Osteoblast (primary cell): ENCODE data around the gene PLCZ1. TPM values are rescaled to one million over a fixed set of nuclear protein-coding genes. Genes with fewer than 3 reads are reported as not detected.

ENCODE experiments used
- DNase-seq: peaks from one replicate; pipeline ENCODE4 v3.0.0; 2011; ENCODE audit warnings: low spot score, mixed read lengths; ENCODE audit not compliant: insufficient read length; ENCODE audit errors: missing footprints
- H2AFZ ChIP-seq: 2 replicates; pipeline ENCODE4 v1.6.0; 2011; ENCODE audit warnings: mild to moderate bottlenecking, low read length
- H3K27ac ChIP-seq: 2 replicates; pipeline ENCODE4 v1.5.1; 2011; ENCODE audit warnings: mild to moderate bottlenecking, low read depth, low read length, moderate library complexity
- H3K27me3 ChIP-seq: 2 replicates; pipeline ENCODE4 v1.6.0; 2012; ENCODE audit warnings: mild to moderate bottlenecking, control low read depth, inconsistent platforms, low read length, moderate library complexity; ENCODE audit not compliant: insufficient read depth
- H3K36me3 ChIP-seq: 2 replicates; pipeline ENCODE4 v1.5.1; 2011; ENCODE audit warnings: mild to moderate bottlenecking, low read length, control low read depth, moderate library complexity; ENCODE audit not compliant: insufficient read depth
- H3K4me1 ChIP-seq: 2 replicates; pipeline ENCODE4 v1.5.1; 2011; ENCODE audit warnings: mild to moderate bottlenecking, low read length, control low read depth, moderate library complexity; ENCODE audit not compliant: insufficient read depth
- H3K4me2 ChIP-seq: 2 replicates; pipeline ENCODE4 v1.6.0; 2011; ENCODE audit warnings: mild to moderate bottlenecking, low read length; ENCODE audit not compliant: insufficient read depth
- H3K4me3 ChIP-seq: fragments of 200-600 bp; sonication (generic); 3 replicates; pipeline ENCODE4 v1.5.1; 2012; ENCODE audit warnings: mild to moderate bottlenecking, low read length, inconsistent platforms; ENCODE audit not compliant: insufficient read depth
- H3K79me2 ChIP-seq: 2 replicates; pipeline ENCODE4 v1.6.0; 2012; ENCODE audit warnings: mild to moderate bottlenecking, low read length, control low read depth, inconsistent platforms; ENCODE audit not compliant: insufficient read depth
- H3K9me3 ChIP-seq: 2 replicates; pipeline ENCODE4 v1.5.1; 2011; ENCODE audit warnings: low read depth, low read length, control low read depth
- H4K20me1 ChIP-seq: 2 replicates; pipeline ENCODE4 v1.6.0; 2012; ENCODE audit warnings: mild to moderate bottlenecking, low read length, control low read depth; ENCODE audit not compliant: insufficient read depth
- CTCF ChIP-seq: IDR thresholded peaks from 2 replicates; pipeline ENCODE4 v1.5.1; 2011; ENCODE audit warnings: mild to moderate bottlenecking, low read depth, low read length, moderate library complexity; ENCODE audit errors: extremely low read depth
- total RNA-seq: library from RNA; depleted of rRNA; stranded (reverse); fragments of >200 nt; gene quantifications from 2 replicates; pipeline ENCODE4 v1.2.3, GENCODE V29; 2012

PLCZ1 gene
- total RNA-seq, 1 donor: not detected

DNA sequence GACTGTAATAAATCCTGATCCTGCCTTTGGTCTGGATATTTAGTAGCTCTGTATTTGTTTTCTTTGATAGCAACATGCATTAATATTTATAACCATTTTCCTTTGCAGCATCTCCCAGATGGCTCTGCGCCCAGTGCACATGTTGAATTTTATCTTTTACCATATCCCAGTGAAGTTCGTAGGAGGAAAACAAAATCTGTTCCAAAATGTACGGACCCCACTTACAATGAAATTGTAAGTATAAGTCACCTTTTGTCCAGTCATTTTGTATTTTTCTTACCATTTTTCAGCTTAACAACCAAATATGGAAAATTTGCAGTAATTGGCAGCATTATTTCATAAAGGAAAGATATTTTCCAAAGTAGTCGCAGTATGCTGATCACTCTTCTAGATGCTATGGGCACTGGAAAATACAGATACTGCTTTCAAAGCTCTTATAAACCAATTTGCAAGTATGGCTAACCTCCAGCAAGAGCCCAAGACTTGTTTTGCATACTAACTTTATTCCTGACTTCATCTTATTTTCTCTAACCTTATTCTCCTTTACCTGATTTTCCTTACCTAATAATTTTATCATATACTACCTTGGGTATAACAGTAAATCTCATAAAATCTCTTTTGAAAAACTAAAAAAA, 97.4 kb downstream of the PLCZ1 start:
- no peak overlapping the region for H2AFZ ChIP-seq
- no peaks in the 10 kb centered on the region for H3K9me3 ChIP-seq
- no peak overlapping the region for H3K4me3 ChIP-seq
- H3K79me2 ChIP-seq: no peaks in the 10 kb centered on the region
- H3K27ac ChIP-seq: no peak overlapping the region
- H4K20me1 ChIP-seq: no peaks in the 10 kb centered on the region
- no peak for TF ChIP-seq CTCF
- H3K4me2 ChIP-seq: no peak overlapping the region
- no peaks in the 10 kb centered on the region for H3K36me3 ChIP-seq
- H3K27me3 ChIP-seq: no peaks in the 10 kb centered on the region
- no peak for DNase-seq
- H3K4me1 ChIP-seq: no peaks in the 10 kb centered on the region

DNA sequence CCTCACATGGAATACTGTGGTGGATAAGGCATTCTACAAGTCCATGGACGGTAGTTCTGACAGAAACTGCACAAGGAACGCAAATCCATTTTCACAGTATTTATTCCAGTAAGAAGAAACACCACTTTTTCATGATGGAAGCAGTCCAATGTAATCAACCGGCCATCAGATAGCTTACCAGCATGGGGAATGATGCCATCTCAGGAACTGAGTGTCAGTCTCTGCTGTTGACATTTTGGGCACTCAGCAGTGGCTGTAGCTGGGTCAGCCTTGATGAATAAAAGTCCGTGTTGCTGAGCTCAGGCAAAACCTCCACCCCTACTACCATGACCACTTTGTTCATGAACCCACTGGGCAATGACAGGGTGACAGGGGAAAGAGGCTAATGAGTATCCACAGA, 103.4 kb downstream of the PLCZ1 start:
- DNase-seq: no peak
- Histone ChIP-seq H4K20me1 (no peaks in the 10 kb centered on the region), H3K4me2 (no peak overlapping the region), H3K27ac (no peak overlapping the region), H3K4me3 (no peak overlapping the region), H3K79me2 (no peaks in the 10 kb centered on the region), H3K9me3 (no peaks in the 10 kb centered on the region), H3K4me1 (no peaks in the 10 kb centered on the region), H3K36me3 (no peaks in the 10 kb centered on the region), H2AFZ (no peak overlapping the region), H3K27me3 (no peaks in the 10 kb centered on the region)
- no peak for TF ChIP-seq CTCF

Other genes starting within 250 kb of the PLCZ1 start
- not detected in 2 replicates for gene CAPZA3, start 107 bp upstream of the PLCZ1 start, total RNA-seq